Liver (tissue), 9 donors: ENCODE data around the gene NEIL3. TPM values are rescaled to one million over a fixed set of nuclear protein-coding genes. Genes with fewer than 3 reads are reported as not detected.

Source experiments
- DNase-seq: peaks from one replicate; pipeline ENCODE4 v3.0.0-alpha.2; 2017; ENCODE audit warnings: low spot score
- H3K27ac ChIP-seq, 2 donors: one replicate each; pipeline ENCODE4 v1.7.0; 2013; ENCODE audit warnings: inconsistent platforms in 2 of 2, low read length in 2 of 2, control low read depth in 1 of 2, low read depth in 1 of 2, mild to moderate bottlenecking in 1 of 2
- H3K27me3 ChIP-seq, 4 donors: one replicate each; pipeline versions ENCODE4 v1.6.1 to v1.7.0; 2013; ENCODE audit warnings: low read length in 3 of 4, inconsistent platforms in 1 of 4, mild to moderate bottlenecking in 1 of 4, moderate library complexity in 1 of 4; ENCODE audit not compliant: control insufficient read depth in 4 of 4, insufficient read depth in 4 of 4
- H3K36me3 ChIP-seq, 4 donors: one replicate each; pipeline versions ENCODE4 v1.6.1 to v1.7.0; 2013; ENCODE audit warnings: low read length in 3 of 4, mild to moderate bottlenecking in 3 of 4, low read depth in 1 of 4, moderate library complexity in 1 of 4; ENCODE audit not compliant: control insufficient read depth in 4 of 4, insufficient read depth in 3 of 4
- H3K4me1 ChIP-seq, 4 donors: one replicate each; pipeline versions ENCODE4 v1.6.1 to v1.7.0; 2013; ENCODE audit warnings: low read length in 3 of 4, mild to moderate bottlenecking in 3 of 4, moderate library complexity in 1 of 4; ENCODE audit not compliant: control insufficient read depth in 4 of 4, insufficient read depth in 4 of 4
- H3K4me3 ChIP-seq, 3 donors: one replicate each; pipeline versions ENCODE4 v1.6.1 to v1.7.0; 2013; ENCODE audit warnings: low read length in 3 of 3, control low read depth in 1 of 3, low read depth in 1 of 3, mild to moderate bottlenecking in 1 of 3
- H3K9ac ChIP-seq, 2 donors: one replicate each; pipeline ENCODE4 v1.7.0; 2013; ENCODE audit warnings: low read length in 2 of 2, mild to moderate bottlenecking in 2 of 2, moderate library complexity in 2 of 2, control low read depth in 1 of 2, low read depth in 1 of 2
- H3K9me3 ChIP-seq, 4 donors: one replicate each; pipeline versions ENCODE4 v1.6.1 to v1.7.0; 2013; ENCODE audit warnings: low read length in 3 of 4; ENCODE audit not compliant: control insufficient read depth in 4 of 4
- ATF3 ChIP-seq: IDR thresholded peaks from 2 replicates; pipeline ENCODE4 v1.6.1; 2016; ENCODE audit warnings: antibody characterized with exemption
- CTCF ChIP-seq: fragments of 150-350 bp; IDR thresholded peaks from 2 replicates; pipeline ENCODE4 v1.5.1; 2017; ENCODE audit warnings: improper control_type of control experiment, low read depth, low read length; ENCODE audit not compliant: missing input control
- EGR1 ChIP-seq, 2 donors: IDR thresholded peaks; 2 replicates each; pipeline ENCODE4 v1.6.1; 2016 to 2018; ENCODE audit warnings: antibody characterized with exemption in 2 of 2, low read depth in 2 of 2
- FOXA1 ChIP-seq: IDR thresholded peaks from 2 replicates; pipeline ENCODE4 v1.6.1; 2016; ENCODE audit warnings: antibody characterized with exemption
- FOXA2 ChIP-seq: IDR thresholded peaks from 2 replicates; pipeline ENCODE4 v1.6.1; 2016; ENCODE audit warnings: antibody characterized with exemption
- GABPA ChIP-seq, 2 donors: IDR thresholded peaks in 1 of 2; conservative IDR thresholded peaks in 1 of 2; 2 replicates each; pipeline ENCODE4 v1.6.1; 2016; ENCODE audit warnings: antibody characterized with exemption in 2 of 2, mild to moderate bottlenecking in 1 of 2, moderate library complexity in 1 of 2
- HNF4A ChIP-seq, 2 donors: conservative IDR thresholded peaks; 2 replicates each; pipeline ENCODE4 v1.6.1; 2016; ENCODE audit warnings: antibody characterized with exemption in 2 of 2, mild to moderate bottlenecking in 2 of 2
- HNF4G ChIP-seq: IDR thresholded peaks from 2 replicates; pipeline ENCODE4 v1.6.1; 2016; ENCODE audit warnings: antibody characterized with exemption
- JUND ChIP-seq, 2 donors: IDR thresholded peaks; 2 replicates each; pipeline ENCODE4 v1.6.1; 2016; ENCODE audit warnings: antibody characterized with exemption in 2 of 2
- NR2F2 ChIP-seq: IDR thresholded peaks from 2 replicates; pipeline ENCODE4 v1.6.1; 2016; ENCODE audit warnings: antibody characterized with exemption
- RAD21 ChIP-seq, 2 donors: IDR thresholded peaks; 2 replicates each; pipeline ENCODE4 v1.6.1; 2016; ENCODE audit warnings: antibody characterized with exemption in 2 of 2, mild to moderate bottlenecking in 2 of 2
- REST ChIP-seq: IDR thresholded peaks from 2 replicates; pipeline ENCODE4 v1.6.1; 2016; ENCODE audit warnings: antibody characterized with exemption, mild to moderate bottlenecking
- RXRA ChIP-seq, 2 donors: IDR thresholded peaks; 2 replicates each; pipeline ENCODE4 v1.6.1; 2017 to 2018; ENCODE audit warnings: antibody characterized with exemption in 2 of 2, mild to moderate bottlenecking in 1 of 2
- SP1 ChIP-seq: IDR thresholded peaks from 2 replicates; pipeline ENCODE4 v1.6.1; 2018; ENCODE audit warnings: antibody characterized with exemption, mild to moderate bottlenecking
- TAF1 ChIP-seq: conservative IDR thresholded peaks from 2 replicates; pipeline ENCODE4 v1.6.1; 2016; ENCODE audit warnings: antibody characterized with exemption, mild to moderate bottlenecking
- YY1 ChIP-seq: IDR thresholded peaks from 2 replicates; pipeline ENCODE4 v1.6.1; 2016; ENCODE audit warnings: antibody characterized with exemption, mild to moderate bottlenecking
- WGBS: extraction: QIAGEN DNeasy Blood & Tissue Kit; methylation state at CpG from one replicate; pipeline ENCODE4 v1.1.7; 2013; 5-methylcytosine and 5-hydroxymethylcytosine counted together
- polyA plus RNA-seq, 2 donors: library from polyadenylated mRNA; stranded (reverse) in 1 of 2; unstranded in 1 of 2; fragments of 200-250 nt in 1 of 2; fragments of >200 nt in 1 of 2; fragmentation: Nextera tagmentation in 1 of 2; extraction: Ambion mirVana in 1 of 2; gene quantifications; one replicate each; pipeline versions ENCODE4 v1.2.1 to v1.2.3, GENCODE V29; 2013 to 2015
- total RNA-seq, 2 donors: library from RNA; depleted of rRNA; stranded (reverse); fragments of >200 nt; gene quantifications; one replicate each; pipeline ENCODE4 v1.2.3, GENCODE V29; 2014
- TF ChIP-seq, protein P1 (sequence below): IDR thresholded peaks from 2 replicates; pipeline ENCODE4 v1.6.1; 2016; ENCODE audit warnings: antibody characterized with exemption
- TF ChIP-seq, protein P2 (sequence below): IDR thresholded peaks from 2 replicates; pipeline ENCODE4 v1.6.1; 2016; ENCODE audit warnings: antibody characterized with exemption
- donor health status: healthy.
- donor health status: healthy.
- donor health status: healthy.
- donor health status: healthy.
- donor health status: healthy.

NEIL3 gene
- total and polyA plus RNA-seq, 4 donors, result 0.07 to 11.0 (median 0.19) TPM

- Histone ChIP-seq H3K9ac (no peak overlapping the region), H3K9me3 (no peaks in the 10 kb centered on the region), H3K27ac (no peak overlapping the region), H3K4me1 (peaks cover 4 to 16% (median 12%) of the 10 kb centered on the region in 4 donors), H3K27me3 (no peaks in the 10 kb centered on the region), H3K36me3 (no peaks in the 10 kb centered on the region), H3K4me3 (no peak overlapping the region)
- no peak for DNase-seq
- TF ChIP-seq CTCF (no peak), JUND (IDR thresholded peaks at IDR 0.05) (no peak), GABPA (IDR thresholded peaks at IDR 0.05 in 1 of 2, conservative IDR thresholded peaks at IDR 0.05 in 1 of 2) (no peak)
These were observed 100.9 kb downstream of the NEIL3 start for GRCh38 chr4:177410566-177410965.

DNA sequence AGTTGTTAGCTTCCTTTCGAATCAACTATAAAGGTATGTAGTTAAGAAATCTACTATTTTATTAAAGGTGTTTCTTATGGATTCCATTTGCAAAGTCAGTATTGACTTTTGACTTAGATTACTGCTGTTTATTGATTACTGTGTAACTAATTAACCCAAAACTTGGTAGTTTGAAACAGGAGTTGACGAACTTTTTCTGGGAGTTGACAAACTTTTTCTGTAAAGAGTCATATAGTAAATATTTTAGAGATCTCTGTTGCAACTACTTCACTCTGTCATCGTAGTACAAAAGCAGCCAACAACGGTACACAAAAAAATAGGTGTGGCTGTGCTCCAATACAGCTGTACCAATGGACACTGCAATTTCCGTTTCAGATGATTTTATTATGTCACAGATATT is 102.3 kb downstream of the NEIL3 start:
- H3K27me3 ChIP-seq, result no peaks in the 10 kb centered on the region
- H3K36me3 ChIP-seq, result no peaks in the 10 kb centered on the region
- DNase-seq, result no peak
- TF ChIP-seq ATF3 (no peak), JUND (IDR thresholded peaks at IDR 0.05) (peak in 1 of 2 donors; percentile 53), HNF4A (conservative IDR thresholded peaks at IDR 0.05) (peak; percentile 30 to 55), NR2F2 (no peak), TAF1 (no peak), HNF4G (no peak), SP1 (peak; percentile 57), RXRA (IDR thresholded peaks at IDR 0.05) (peak; percentile 47 to 61), CTCF (no peak), EGR1 (IDR thresholded peaks at IDR 0.05; ENCODE audit: low read depth in 2 of 2) (no peak), FOXA2 (peak; percentile 63), REST (peak; percentile 24), FOXA1 (peak; percentile 45), GABPA (IDR thresholded peaks at IDR 0.05 in 1 of 2, conservative IDR thresholded peaks at IDR 0.05 in 1 of 2) (no peak), YY1 (peak; percentile 85), RAD21 (IDR thresholded peaks at IDR 0.05) (peak in 1 of 2 donors; percentile 29)
- TF ChIP-seq, protein P1, sequence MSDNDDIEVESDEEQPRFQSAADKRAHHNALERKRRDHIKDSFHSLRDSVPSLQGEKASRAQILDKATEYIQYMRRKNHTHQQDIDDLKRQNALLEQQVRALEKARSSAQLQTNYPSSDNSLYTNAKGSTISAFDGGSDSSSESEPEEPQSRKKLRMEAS, result peak; percentile 26
- TF ChIP-seq, protein P2, sequence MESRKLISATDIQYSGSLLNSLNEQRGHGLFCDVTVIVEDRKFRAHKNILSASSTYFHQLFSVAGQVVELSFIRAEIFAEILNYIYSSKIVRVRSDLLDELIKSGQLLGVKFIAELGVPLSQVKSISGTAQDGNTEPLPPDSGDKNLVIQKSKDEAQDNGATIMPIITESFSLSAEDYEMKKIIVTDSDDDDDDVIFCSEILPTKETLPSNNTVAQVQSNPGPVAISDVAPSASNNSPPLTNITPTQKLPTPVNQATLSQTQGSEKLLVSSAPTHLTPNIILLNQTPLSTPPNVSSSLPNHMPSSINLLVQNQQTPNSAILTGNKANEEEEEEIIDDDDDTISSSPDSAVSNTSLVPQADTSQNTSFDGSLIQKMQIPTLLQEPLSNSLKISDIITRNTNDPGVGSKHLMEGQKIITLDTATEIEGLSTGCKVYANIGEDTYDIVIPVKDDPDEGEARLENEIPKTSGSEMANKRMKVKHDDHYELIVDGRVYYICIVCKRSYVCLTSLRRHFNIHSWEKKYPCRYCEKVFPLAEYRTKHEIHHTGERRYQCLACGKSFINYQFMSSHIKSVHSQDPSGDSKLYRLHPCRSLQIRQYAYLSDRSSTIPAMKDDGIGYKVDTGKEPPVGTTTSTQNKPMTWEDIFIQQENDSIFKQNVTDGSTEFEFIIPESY, result peak; percentile 78
- H3K9ac ChIP-seq, result no peak overlapping the region
- H3K4me1 ChIP-seq, result peaks cover 4 to 16% (median 12%) of the 10 kb centered on the region in 4 donors
- H3K9me3 ChIP-seq, result no peaks in the 10 kb centered on the region
- 29% methylated on average over 5 of the region's 5 CpGs for WGBS
- no peak overlapping the region for H3K4me3 ChIP-seq
- H3K27ac ChIP-seq, result peak overlapping the region; percentile 15 to 28
